ENCODE data around the gene MCF2L2.

Gene MCF2L2

GRCh38 chr3:183327343-183327742, 101.1 kb downstream of the MCF2L2 start:
- no peak for DNase-seq (ENCODE audit: low read depth in 2 of 2)

GRCh38 chr3:183324083-183324482, 104.3 kb downstream of the MCF2L2 start:
- DNase-seq (ENCODE audit: low read depth in 2 of 2), result no peak

DNA sequence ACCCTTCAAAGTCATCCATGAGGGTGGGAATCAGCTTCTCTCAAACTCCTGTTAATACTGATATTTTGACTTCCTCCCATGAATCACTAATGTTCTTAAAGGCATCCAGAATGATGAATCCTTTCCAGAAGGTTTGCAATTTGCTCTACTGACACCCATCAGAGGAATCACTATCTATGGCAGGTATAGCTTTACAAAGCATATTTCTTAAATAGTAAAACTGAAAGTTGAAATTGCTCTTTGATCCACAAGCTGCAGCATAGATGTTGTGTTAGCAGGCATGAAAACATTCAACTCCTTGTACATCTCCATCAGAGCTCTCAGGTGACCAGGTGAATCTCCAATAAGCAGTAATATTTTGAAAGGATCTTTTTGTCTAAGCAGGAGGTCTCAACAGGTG, 109.0 kb downstream of the MCF2L2 start:
- no peak for DNase-seq (ENCODE audit: low read depth in 2 of 2)

DNA sequence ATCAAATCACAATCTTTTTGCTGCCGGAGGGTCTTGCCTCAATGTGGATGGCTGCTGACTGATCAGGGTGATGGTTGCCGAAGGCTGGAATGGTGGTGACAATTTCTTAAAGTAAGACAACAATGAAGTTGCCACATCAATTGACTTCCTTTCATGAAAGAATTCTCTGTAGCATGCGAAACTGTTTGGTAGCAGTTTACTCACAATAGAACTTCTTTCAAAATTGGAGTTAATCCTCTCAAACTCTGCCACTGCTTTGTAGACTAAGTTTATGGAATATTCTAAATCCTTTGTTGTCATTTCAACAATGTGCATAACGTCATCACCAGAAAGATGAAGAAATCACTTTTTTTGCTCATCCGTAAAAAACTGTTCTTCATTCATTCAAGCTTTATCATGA, 109.5 kb downstream of the MCF2L2 start:
- DNase-seq (ENCODE audit: low read depth in 2 of 2), result no peak

GRCh38 chr3:183317886-183318865, 110.2 kb downstream of the MCF2L2 start:
- DNase-seq (ENCODE audit: low read depth in 2 of 2), result no peak

DNA sequence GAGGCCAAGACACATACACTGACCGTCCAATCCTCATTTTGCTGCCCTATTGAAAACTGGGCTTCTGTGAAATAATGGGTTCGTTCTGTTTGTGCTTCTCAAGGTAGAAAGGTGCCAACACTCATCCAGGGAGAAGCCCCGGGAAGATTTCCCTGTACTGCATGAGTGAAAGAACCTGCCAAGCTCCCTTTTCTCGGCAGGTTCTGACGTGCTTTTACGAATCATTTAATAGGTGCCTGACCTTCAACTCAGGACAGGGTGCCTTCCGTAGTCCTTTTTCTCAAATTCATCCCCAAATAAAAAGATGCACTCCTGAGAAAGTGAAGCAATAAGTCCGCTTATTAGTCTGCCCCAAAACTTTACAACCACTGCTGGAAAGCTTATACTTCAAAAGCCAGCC, 111.1 kb downstream of the MCF2L2 start:
- no peak for DNase-seq (ENCODE audit: low read depth in 2 of 2)

GRCh38 chr3:183315739-183316138, 112.7 kb downstream of the MCF2L2 start:
- DNase-seq (ENCODE audit: low read depth in 2 of 2), result no peak

DNA sequence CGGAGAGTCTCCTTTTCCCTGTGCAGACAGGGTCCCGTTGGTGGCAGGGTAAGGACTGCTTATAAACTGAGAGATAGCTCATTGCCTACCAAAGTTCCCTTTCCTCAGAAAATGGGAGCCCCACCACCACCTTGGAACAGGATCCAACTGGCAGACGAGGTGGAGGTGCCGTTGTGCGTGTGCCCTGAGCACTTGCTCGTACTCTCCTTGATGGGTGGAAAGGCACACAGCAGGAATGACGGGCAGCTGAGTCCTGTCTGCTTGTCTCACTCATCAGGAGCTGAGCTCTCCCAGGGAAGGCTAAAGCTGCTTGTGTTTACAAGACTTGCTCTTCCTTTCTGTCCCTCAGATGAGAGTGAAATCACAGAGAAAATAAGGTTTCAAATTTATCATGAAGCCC, 114.7 kb downstream of the MCF2L2 start:
- DNase-seq (ENCODE audit: low read depth in 2 of 2), result no peak

DNA sequence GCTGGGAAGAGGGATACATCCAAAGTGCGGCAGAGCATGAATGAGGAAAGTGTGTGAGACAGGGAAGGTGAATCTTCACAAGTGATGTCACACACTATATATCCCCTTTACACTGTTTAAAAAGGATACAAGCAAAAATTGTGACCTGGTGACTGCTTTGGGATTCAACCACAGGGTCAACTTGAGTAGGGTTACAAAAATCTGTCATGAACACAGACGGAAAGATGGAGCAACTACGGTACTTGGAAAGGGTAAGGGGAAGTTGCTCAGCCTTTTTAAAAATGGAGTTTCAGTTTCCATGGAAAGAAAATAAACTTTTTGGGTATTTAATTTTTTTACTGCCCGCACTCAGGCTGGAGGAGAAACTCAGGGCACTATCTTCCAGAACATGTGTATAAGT, 115.1 kb downstream of the MCF2L2 start:
- DNase-seq (ENCODE audit: low read depth in 2 of 2), result no peak

- no peak for DNase-seq (ENCODE audit: low read depth in 2 of 2)
These were observed 116.0 kb downstream of the MCF2L2 start for GRCh38 chr3:183312433-183312832.

DNA sequence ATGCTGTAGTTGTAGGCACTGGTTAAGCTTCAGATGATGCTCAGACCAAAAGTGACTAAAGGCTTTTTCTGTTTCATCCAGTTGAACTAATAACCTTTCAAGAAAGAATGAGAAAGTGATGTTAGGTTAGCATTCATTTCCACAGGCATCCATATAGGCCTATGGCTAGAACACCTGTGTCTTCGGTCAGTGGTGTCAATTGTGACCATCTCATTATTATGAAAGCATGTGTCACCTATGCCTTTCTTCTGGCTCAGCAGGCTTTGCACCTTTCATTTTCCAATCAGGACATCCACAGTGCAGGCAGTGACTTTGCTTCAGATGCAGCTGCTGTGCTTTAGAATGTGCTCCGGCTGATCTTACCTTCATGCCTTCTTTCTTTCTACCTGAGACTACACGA, 117.5 kb downstream of the MCF2L2 start:
- no peak for DNase-seq (ENCODE audit: low read depth in 2 of 2)

DNA sequence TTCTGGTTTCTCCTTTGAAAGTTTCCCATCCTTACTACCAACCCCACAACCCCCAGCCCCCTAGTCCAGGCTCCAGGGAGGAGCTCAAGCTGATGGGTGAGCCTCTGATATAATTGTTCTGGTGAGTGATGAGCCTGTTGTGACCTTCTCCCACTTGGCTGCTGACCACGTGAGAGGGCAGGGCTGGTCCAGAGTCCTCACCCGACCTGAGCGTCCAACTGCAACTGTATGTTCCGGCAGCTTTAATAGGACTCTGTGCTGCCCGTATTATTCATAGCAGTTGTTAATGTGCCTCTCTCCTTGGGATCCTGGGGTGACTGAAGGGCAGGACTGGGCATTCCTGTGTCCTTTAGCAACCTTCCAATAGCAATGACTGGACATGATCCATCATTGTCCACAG, 119.1 kb downstream of the MCF2L2 start:
- DNase-seq (ENCODE audit: low read depth in 2 of 2), result no peak

DNA sequence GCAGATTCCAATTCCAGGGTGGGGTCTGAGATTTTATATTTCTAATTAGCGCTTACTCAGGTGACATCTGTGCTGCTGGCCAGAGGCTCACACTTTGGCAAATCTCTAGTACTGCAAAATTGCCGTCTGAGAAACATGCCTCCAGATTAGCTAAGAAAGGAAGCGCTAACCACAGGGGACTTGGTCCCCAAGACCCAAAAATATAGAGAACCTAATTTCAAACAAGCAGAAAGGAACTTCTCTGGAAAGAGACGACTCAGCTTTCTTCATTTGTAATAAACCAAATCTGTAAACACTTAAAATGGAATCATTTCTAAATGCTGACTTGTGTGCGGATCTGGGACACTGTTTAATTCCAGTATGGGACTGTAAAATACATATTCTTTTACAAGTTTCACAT, 119.7 kb downstream of the MCF2L2 start:
- no peak for DNase-seq (ENCODE audit: low read depth in 2 of 2)

DNA sequence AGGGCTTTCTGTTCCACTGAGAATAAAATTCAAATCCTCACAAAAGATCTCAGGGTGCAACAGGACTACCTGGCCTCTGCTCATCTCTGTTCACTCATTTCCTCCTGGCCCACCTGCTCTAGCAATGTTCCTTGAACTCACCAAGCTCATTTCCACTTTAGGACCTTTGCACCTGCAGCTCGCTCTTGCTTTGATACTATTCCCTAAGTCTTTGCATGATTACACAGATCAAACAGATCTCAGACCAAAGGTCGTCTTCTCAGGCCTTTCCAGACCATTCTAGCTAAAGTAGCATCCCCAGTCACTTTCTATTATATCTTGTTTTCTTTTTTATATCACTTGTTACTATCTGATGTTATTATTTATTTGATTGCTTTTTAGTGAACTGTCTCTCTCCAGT, 120.7 kb downstream of the MCF2L2 start:
- DNase-seq (ENCODE audit: low read depth in 2 of 2), result no peak

- peak in 1 of 2 donors; percentile 20 for DNase-seq (ENCODE audit: low read depth in 2 of 2)
These were observed 121.4 kb downstream of the MCF2L2 start for GRCh38 chr3:183306798-183307671.

GRCh38 chr3:183303690-183304089, 124.7 kb downstream of the MCF2L2 start:
- no peak for DNase-seq (ENCODE audit: low read depth in 2 of 2)

GRCh38 chr3:183301937-183302580, 126.4 kb downstream of the MCF2L2 start:
- no peak for DNase-seq (ENCODE audit: low read depth in 2 of 2)

GRCh38 chr3:183300996-183301562, 127.3 kb downstream of the MCF2L2 start:
- DNase-seq (ENCODE audit: low read depth in 2 of 2), result no peak

DNA sequence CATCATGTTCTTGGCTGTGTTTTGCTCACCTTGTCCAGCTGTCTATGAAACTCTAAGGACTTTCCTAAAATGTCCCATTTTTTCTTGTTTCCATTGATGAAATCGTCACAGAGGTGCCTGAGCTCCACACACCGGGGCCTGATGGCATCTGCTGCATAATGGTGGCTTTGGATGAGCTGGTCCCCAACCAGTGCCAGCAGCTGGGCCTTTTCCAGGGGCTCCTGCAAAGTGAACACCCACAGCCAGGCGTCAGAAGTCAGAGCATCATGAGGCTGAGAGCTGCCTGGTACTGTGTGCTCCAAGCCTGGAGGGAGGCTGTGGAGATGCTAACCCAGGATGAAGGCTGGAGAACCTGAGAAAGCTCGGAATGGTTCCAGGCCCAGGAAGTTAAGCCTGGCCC, 128.4 kb downstream of the MCF2L2 start:
- no peak for DNase-seq (ENCODE audit: low read depth in 2 of 2)

- DNase-seq (ENCODE audit: low read depth in 2 of 2), result no peak
These were observed 129.7 kb downstream of the MCF2L2 start for GRCh38 chr3:183298701-183299153.

DNA sequence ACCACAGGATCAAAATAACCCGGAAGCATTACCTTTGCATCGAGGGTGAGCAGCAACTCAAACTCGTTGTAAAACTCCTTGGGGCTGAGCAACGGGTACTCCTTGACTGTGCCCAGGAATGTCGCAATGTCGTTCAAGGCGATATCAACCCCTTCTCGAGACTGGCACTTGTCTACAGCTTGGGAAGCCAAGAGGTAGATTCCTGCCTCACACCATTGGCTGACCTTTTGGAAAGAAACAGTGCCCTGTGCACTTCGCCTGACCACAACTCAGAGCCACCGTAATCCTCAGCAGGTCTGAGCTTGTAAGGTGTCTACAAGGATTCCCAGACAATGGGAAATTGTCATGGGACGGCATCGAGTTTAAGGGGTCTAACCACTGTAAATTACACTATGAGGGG, 131.5 kb downstream of the MCF2L2 start:
- DNase-seq (ENCODE audit: low read depth in 2 of 2), result no peak

DNA sequence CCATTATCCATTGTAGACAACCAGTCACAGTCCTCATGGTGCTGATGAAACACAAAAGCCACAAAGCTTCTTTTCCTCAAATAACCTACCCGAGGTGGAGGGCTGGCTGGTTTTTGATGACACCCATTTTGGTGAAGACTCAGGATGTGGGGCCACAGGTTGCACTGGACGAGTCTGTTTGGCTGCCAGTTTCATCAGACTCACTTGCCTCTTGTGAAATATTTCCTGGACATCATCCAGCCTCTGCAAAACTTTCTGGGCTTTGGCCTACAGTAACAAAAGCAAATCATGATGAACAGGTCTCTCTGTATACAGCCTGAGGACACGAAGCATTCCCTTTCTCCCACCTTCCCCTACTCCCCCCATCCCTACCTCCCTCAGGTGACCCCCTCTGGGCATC, 133.2 kb downstream of the MCF2L2 start:
- no peak for DNase-seq (ENCODE audit: low read depth in 2 of 2)
